ENCODE data around the gene PARN. TPM values are rescaled to one million over a fixed set of nuclear protein-coding genes. Genes with fewer than 3 reads are reported as not detected.

PARN gene
- total RNA-seq, 1 experiment from 2014 or later, result 37.7 TPM

- H3K27ac Mint-ChIP-seq, result peak overlapping the region; percentile 99
- no peaks in the 10 kb centered on the region for H3K9me3 Mint-ChIP-seq
- peaks cover 46% of the 10 kb centered on the region for H3K4me1 Mint-ChIP-seq
- ATAC-seq (no peak), DNase-seq (ENCODE audit: low spot score) (no peak)
- H3K36me3 Mint-ChIP-seq, result peaks cover 18% of the 10 kb centered on the region
- CTCF ChIA-PET, result no interaction called here
- POLR2A ChIA-PET, result no interaction called here
- TF ChIP-seq MXD4 (CRISPR knock-in tag; IDR thresholded peaks at IDR 0.05; ENCODE audit: borderline replicate concordance), result no peak
- no peak for TF ChIP-seq SOX15 (CRISPR knock-in tag; IDR thresholded peaks at IDR 0.05)
- TF ChIP-seq HMGA2 (CRISPR knock-in tag; IDR thresholded peaks at IDR 0.05), result no peak
- no peak for TF ChIP-seq GTF2I (CRISPR knock-in tag; conservative IDR thresholded peaks at IDR 0.05)
- TF ChIP-seq SP1 (CRISPR knock-in tag; conservative IDR thresholded peaks at IDR 0.05), result no peak
- no peak for TF ChIP-seq EMX1 (CRISPR knock-in tag; IDR thresholded peaks at IDR 0.05)
- no peaks in the 10 kb centered on the region for H3K27me3 Mint-ChIP-seq (ENCODE audit: low read depth)
- peak overlapping the region; percentile 100 for H3K4me3 Mint-ChIP-seq
These were observed 5.5 kb upstream of the PARN start for GRCh38 chr16:14635395-14636165.

- Mint-ChIP-seq H3K9me3 (no peaks in the 10 kb centered on the region), H3K27ac (peak overlapping the region; percentile 99), H3K36me3 (peaks cover 13% of the 10 kb centered on the region), H3K4me1 (peaks cover 40% of the 10 kb centered on the region), H3K4me3 (peak overlapping the region; percentile 100), H3K27me3 (ENCODE audit: low read depth) (no peaks in the 10 kb centered on the region)
- POLR2A ChIA-PET, result interaction anchor here (0.5 to 0.7 kb wide), 2 partner anchors 10 to 14 kb away, joined by 3 to 4 read pairs; no protein-coding TSS in a partner anchor
- ATAC-seq (no peak), DNase-seq (ENCODE audit: low spot score) (no peak)
- CTCF ChIA-PET, result interaction anchor here (1.0 kb wide), 1 partner anchor 714 kb away, joined by 3 read pairs; the partner anchor contains the start of gene ERCC4
- no peak for TF ChIP-seq TEAD1 (CRISPR knock-in tag; IDR thresholded peaks at IDR 0.05)
- no peak for TF ChIP-seq AFF4 (CRISPR knock-in tag; IDR thresholded peaks at IDR 0.05; ENCODE audit: borderline replicate concordance)
- no peak for TF ChIP-seq STAT6 (CRISPR knock-in tag; conservative IDR thresholded peaks at IDR 0.05; ENCODE audit: low read depth)
- no peak for TF ChIP-seq SOX15 (CRISPR knock-in tag; IDR thresholded peaks at IDR 0.05)
- no peak for TF ChIP-seq ZNF317 (CRISPR knock-in tag; IDR thresholded peaks at IDR 0.05; ENCODE audit: borderline replicate concordance, low read depth)
- TF ChIP-seq, protein P1, sequence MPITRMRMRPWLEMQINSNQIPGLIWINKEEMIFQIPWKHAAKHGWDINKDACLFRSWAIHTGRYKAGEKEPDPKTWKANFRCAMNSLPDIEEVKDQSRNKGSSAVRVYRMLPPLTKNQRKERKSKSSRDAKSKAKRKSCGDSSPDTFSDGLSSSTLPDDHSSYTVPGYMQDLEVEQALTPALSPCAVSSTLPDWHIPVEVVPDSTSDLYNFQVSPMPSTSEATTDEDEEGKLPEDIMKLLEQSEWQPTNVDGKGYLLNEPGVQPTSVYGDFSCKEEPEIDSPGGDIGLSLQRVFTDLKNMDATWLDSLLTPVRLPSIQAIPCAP (CRISPR knock-in tag; IDR thresholded peaks at IDR 0.05), result no peak
- TF ChIP-seq, protein P2, sequence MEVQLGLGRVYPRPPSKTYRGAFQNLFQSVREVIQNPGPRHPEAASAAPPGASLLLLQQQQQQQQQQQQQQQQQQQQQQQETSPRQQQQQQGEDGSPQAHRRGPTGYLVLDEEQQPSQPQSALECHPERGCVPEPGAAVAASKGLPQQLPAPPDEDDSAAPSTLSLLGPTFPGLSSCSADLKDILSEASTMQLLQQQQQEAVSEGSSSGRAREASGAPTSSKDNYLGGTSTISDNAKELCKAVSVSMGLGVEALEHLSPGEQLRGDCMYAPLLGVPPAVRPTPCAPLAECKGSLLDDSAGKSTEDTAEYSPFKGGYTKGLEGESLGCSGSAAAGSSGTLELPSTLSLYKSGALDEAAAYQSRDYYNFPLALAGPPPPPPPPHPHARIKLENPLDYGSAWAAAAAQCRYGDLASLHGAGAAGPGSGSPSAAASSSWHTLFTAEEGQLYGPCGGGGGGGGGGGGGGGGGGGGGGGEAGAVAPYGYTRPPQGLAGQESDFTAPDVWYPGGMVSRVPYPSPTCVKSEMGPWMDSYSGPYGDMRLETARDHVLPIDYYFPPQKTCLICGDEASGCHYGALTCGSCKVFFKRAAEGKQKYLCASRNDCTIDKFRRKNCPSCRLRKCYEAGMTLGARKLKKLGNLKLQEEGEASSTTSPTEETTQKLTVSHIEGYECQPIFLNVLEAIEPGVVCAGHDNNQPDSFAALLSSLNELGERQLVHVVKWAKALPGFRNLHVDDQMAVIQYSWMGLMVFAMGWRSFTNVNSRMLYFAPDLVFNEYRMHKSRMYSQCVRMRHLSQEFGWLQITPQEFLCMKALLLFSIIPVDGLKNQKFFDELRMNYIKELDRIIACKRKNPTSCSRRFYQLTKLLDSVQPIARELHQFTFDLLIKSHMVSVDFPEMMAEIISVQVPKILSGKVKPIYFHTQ (CRISPR knock-in tag; IDR thresholded peaks at IDR 0.05), result no peak
- no peak for TF ChIP-seq ZNF512 (CRISPR knock-in tag; IDR thresholded peaks at IDR 0.05; ENCODE audit: borderline replicate concordance)
- no peak for TF ChIP-seq HMGA2 (CRISPR knock-in tag; IDR thresholded peaks at IDR 0.05)
- TF ChIP-seq ZNF121 (CRISPR knock-in tag; IDR thresholded peaks at IDR 0.05), result no peak
- TF ChIP-seq, protein P3, sequence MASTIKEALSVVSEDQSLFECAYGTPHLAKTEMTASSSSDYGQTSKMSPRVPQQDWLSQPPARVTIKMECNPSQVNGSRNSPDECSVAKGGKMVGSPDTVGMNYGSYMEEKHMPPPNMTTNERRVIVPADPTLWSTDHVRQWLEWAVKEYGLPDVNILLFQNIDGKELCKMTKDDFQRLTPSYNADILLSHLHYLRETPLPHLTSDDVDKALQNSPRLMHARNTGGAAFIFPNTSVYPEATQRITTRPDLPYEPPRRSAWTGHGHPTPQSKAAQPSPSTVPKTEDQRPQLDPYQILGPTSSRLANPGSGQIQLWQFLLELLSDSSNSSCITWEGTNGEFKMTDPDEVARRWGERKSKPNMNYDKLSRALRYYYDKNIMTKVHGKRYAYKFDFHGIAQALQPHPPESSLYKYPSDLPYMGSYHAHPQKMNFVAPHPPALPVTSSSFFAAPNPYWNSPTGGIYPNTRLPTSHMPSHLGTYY (CRISPR knock-in tag; IDR thresholded peaks at IDR 0.05), result no peak
- TF ChIP-seq FOXJ3 (CRISPR knock-in tag; IDR thresholded peaks at IDR 0.05; ENCODE audit: borderline replicate concordance), result no peak
- TF ChIP-seq ZNF281 (CRISPR knock-in tag; IDR thresholded peaks at IDR 0.05), result no peak
- TF ChIP-seq GRHL2 (CRISPR knock-in tag; IDR thresholded peaks at IDR 0.05; ENCODE audit: insufficient replicate concordance, severe bottlenecking), result no peak
These were observed 4.3 kb upstream of the PARN start for GRCh38 chr16:14634389-14634725.

Measured in WTC11 (cell line).